GM10266 (cell line): Measurements from ENCODE around the gene PROCA1.
A peak's percentile ranks its signal among the peaks of the same experiment; 100 is the strongest.

Source experiments
- DNase-seq: peaks from one replicate; pipeline ENCODE4 v3.0.0; 2012; ENCODE audit errors: extremely low spot score
- TF ChIP-seq, protein P1 (sequence below): IDR thresholded peaks from 2 replicates; pipeline ENCODE4 v1.5.1; 2012; ENCODE audit warnings: mild to moderate bottlenecking, low read depth; ENCODE audit not compliant: control insufficient read depth, insufficient read depth; ENCODE audit errors: missing control alignments

PROCA1 gene

DNA sequence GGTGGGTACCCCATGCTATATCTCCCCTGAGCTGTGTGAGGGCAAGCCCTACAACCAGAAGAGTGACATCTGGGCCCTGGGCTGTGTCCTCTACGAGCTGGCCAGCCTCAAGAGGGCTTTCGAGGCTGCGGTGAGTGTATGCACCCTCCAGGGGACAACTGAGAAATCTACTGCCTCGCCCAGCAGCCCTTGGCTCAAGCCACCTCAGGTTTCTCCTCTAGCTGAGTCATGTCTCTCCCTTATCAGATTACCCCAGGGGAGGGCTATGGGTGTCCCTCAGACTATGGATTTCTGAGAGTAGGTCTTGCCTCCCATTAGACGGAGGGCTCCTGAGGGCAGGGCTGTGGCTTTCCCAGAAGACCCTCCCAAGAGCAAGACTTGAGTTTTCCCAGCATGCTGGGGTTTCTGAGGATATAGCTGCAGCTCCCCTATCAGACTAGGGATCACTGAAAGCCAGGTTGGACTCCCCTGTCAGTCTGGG, 23.6 kb upstream of the PROCA1 start:
- DNase-seq = no peak

DNA sequence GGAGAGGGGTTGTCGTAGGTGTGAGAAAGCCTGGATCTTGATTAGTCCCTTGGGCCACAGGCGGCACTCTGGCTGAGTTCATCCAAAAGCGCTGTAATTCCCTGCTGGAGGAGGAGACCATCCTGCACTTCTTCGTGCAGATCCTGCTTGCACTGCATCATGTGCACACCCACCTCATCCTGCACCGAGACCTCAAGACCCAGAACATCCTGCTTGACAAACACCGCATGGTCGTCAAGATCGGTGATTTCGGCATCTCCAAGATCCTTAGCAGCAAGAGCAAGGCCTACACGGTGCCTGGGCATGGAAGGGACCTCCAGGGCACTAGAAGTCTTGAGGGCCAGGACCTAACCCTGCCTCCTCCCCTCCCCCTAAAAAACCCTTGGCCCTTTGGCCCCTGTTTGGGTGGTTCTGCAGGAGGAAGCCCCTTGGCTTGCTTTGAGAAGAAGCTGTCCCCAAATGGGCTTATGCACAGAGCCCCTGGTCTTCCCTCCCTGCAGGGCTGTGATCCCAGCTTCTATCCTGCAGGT, 23.1 kb upstream of the PROCA1 start:
- TF ChIP-seq, protein P1, sequence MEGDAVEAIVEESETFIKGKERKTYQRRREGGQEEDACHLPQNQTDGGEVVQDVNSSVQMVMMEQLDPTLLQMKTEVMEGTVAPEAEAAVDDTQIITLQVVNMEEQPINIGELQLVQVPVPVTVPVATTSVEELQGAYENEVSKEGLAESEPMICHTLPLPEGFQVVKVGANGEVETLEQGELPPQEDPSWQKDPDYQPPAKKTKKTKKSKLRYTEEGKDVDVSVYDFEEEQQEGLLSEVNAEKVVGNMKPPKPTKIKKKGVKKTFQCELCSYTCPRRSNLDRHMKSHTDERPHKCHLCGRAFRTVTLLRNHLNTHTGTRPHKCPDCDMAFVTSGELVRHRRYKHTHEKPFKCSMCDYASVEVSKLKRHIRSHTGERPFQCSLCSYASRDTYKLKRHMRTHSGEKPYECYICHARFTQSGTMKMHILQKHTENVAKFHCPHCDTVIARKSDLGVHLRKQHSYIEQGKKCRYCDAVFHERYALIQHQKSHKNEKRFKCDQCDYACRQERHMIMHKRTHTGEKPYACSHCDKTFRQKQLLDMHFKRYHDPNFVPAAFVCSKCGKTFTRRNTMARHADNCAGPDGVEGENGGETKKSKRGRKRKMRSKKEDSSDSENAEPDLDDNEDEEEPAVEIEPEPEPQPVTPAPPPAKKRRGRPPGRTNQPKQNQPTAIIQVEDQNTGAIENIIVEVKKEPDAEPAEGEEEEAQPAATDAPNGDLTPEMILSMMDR = no peak
- no peak for DNase-seq

More for the DNA sequence above, 23.6 kb upstream of the PROCA1 start:
- TF ChIP-seq, protein P1 = no peak

DNA sequence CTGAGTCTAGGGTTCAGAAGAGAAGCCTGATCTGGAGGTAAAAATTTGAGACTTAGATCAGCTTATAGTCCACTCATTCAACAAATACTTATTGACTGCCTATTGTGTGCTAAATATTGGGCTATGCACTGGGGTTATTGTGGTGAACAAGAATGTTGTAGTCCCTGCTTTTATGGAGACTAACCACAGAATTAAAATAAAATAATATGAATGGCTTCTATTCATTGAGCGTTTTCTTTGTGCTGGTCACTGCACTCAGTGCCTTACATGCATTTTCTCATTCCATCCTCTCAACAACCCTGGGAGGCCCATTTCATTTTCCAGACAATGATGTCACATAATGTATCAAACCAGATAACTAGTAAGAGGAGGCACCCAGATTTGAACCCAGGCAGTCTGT, 21.7 kb upstream of the PROCA1 start:
- no peak for DNase-seq
- TF ChIP-seq, protein P1 = no peak

DNA sequence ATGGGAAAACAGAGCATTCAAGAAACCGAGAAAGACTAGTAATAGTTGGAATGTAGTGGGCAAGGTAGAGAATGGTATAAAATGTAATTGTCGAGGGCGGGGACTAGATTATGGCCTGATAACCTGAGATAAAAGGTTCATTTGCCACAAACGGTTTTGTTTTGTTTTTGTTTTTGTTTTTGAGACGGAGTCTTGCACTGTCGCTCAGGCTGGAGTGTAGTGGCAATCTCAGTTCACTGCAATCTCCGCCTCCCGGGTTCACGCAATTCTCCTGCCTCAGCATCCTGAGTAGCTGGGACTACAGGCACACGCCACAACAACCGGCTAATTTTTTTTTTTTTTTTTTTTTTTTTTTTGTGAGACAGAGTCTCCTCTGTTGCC, 18.3 kb upstream of the PROCA1 start:
- TF ChIP-seq, protein P1 = no peak

DNA sequence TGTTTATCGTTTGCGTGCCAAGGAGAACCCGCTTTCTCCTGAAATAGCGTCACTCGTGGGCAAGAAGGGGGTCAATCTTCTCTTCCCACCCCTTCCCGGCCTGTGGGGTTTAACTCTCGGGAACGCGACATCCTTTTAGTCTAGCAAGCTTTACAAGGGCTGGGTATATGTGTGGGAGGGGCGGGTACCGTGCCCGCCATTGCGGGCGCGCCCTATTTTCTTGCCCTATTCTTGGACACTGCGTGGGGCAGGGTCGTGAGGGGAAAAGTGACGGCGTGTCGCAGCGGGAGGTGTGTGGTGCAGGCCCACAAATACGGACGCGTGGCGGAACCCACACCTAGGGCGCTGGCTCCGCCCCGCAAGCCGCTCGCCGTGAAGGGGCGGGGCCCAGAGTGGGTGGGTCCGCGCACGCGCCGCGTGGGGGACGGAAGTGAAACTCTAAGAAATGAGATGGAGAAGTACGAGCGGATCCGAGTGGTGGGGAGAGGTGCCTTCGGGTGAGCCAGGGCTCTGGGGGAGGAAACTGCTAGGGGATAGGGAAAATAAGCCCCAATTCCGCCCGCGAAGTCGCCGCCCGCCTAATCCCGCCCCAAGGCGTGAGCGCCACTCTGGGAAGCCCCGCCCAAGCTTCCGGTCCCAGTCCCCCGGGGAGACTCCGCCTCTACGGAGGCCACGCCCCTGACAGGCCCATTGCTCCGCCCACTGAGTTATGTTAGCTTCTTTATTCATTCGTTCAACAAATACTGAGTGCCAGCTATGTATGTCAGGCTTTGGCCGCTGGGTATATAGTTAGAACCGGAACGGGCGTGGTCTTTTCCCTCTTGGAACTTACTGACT, 16.9 kb upstream of the PROCA1 start, which contains the start of gene NEK8:
Gene NEK8 (plus strand): TSS at position 425 of the 837 bp plus-strand sequence. CDS start 26 bp downstream, at position 451.
- DNase-seq = peak; percentile 88
- TF ChIP-seq, protein P1 = no peak

More for the DNA sequence above, 18.3 kb upstream of the PROCA1 start:
- no peak for DNase-seq

DNA sequence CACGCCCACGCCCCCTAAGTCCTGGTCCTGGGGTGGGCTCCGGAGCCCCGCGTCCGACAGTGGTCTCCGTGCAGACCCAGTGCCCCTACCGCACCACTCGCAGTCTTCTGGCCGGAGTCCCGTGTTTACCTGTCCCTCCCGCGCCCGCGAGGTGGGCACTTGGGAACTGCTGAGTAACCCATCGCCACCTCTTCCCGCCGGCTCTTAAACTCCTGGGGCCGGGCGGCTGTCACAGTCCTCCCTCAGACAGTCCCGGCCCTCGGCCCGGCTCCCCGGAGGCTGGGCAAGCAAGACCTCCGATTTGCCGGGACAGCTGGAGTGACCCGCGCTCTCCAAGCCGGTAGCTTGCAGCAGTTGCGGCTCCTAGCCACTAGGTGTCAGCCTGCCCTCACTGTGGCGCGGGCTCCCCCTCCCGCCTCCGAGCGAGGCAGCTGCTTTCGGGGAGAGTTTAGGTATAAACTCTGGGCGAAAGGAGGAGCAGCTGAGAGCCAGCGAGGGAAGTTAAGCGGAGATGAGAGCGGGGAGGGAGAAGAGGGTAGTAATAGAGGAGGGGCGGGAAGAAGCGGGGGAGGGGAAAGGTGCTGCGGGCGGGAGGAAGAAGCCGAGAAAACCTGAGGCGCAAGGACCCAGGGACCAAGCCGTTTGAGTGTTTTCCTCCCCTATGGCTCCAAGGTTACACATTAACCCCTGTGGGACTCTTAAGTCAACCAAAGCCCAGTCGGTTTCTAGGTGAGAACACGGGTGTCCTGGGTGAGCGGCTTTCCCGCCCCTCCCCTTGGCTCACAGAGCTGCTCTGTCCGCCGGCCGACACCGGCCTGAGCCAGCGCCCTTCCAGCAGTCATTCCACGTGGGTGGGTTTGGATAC, 15.2 kb upstream of the PROCA1 start:
- DNase-seq = peak; percentile 91
- TF ChIP-seq, protein P1 = peak; percentile 99
